Measurements from ENCODE around the gene IRF2BPL. TPM values are rescaled to one million over a fixed set of nuclear protein-coding genes. Genes with fewer than 3 reads are reported as not detected.
"Not testable (repeated sequence)": the region's sequence is repeated elsewhere in the genome, so short reads cannot be mapped to it uniquely, and the experiment has no call there.

Gene IRF2BPL
- total RNA-seq, 2 experiments from 2014 or later: 34.5 to 35.6 TPM

- not testable (repeated sequence) for H3K4me3 Mint-ChIP-seq; H3K27ac Mint-ChIP-seq; H3K9me3 Mint-ChIP-seq (ENCODE audit: insufficient read depth); DNase-seq; ATAC-seq; H3K27me3 Mint-ChIP-seq (ENCODE audit: low read depth)
- ChIA-PET CTCF (interaction anchor here (1.4 to 4.9 kb wide), 5 partner anchors 32 to 146 kb away, joined by 5 to 29 read pairs (median 6); no protein-coding TSS in a partner anchor), POLR2A (interaction anchor here (0.6 kb wide), 1 partner anchor 45 kb away, joined by 3 read pairs; no protein-coding TSS in a partner anchor)
- Mint-ChIP-seq H3K36me3 (ENCODE audit: low read depth) (peaks cover 36% of the 10 kb centered on the region), H3K4me1 (ENCODE audit: low read depth) (peaks cover 44% of the 10 kb centered on the region)
These were observed 7.1 kb downstream of the IRF2BPL start for GRCh38 chr14:77021424-77021823.

- peaks cover 27% of the 10 kb centered on the region for H3K4me1 Mint-ChIP-seq (ENCODE audit: low read depth)
These were observed 9.7 kb downstream of the IRF2BPL start for GRCh38 chr14:77018785-77019184.

GRCh38 chr14:77017666-77018065 lies 10.8 kb downstream of the IRF2BPL start:
- no peaks in the 10 kb centered on the region for H3K27me3 Mint-ChIP-seq (ENCODE audit: low read depth)
- H3K4me1 Mint-ChIP-seq (ENCODE audit: low read depth): peaks cover 16% of the 10 kb centered on the region
- peaks cover 5% of the 10 kb centered on the region for H3K36me3 Mint-ChIP-seq (ENCODE audit: low read depth)
- ChIA-PET CTCF (interaction anchor here (1.0 to 1.2 kb wide), 3 partner anchors 36 to 56 kb away, joined by 3 to 6 read pairs (median 3); no protein-coding TSS in a partner anchor), POLR2A (no interaction called here)
- H3K4me3 Mint-ChIP-seq: no peak overlapping the region
- ATAC-seq (peak; percentile 15), DNase-seq (no peak)
- no peak overlapping the region for H3K27ac Mint-ChIP-seq
- H3K9me3 Mint-ChIP-seq (ENCODE audit: insufficient read depth): no peaks in the 10 kb centered on the region

More at GRCh38 chr14:77018785-77019184, 9.7 kb downstream of the IRF2BPL start:
- no peak for DNase-seq
- Mint-ChIP-seq H3K27ac (no peak overlapping the region), H3K9me3 (ENCODE audit: insufficient read depth) (no peaks in the 10 kb centered on the region), H3K36me3 (ENCODE audit: low read depth) (peaks cover 15% of the 10 kb centered on the region), H3K4me3 (no peak overlapping the region), H3K27me3 (ENCODE audit: low read depth) (no peaks in the 10 kb centered on the region)
- no peak for ATAC-seq
- ChIA-PET POLR2A (no interaction called here), CTCF (interaction anchor here (0.9 kb wide), 1 partner anchor 105 kb away, joined by 3 read pairs; no protein-coding TSS in a partner anchor)

GRCh38 chr14:77014734-77015133 lies 13.8 kb downstream of the IRF2BPL start:
- CTCF ChIA-PET: no interaction called here
- ATAC-seq (no peak), DNase-seq (no peak)
- Mint-ChIP-seq H3K4me3 (no peak overlapping the region), H3K36me3 (ENCODE audit: low read depth) (no peaks in the 10 kb centered on the region), H3K27me3 (ENCODE audit: low read depth) (peaks cover 2% of the 10 kb centered on the region), H3K27ac (no peak overlapping the region), H3K9me3 (ENCODE audit: insufficient read depth) (no peaks in the 10 kb centered on the region), H3K4me1 (ENCODE audit: low read depth) (no peaks in the 10 kb centered on the region)
- POLR2A ChIA-PET: no interaction called here

- no peak for DNase-seq
- Mint-ChIP-seq H3K36me3 (ENCODE audit: low read depth) (no peaks in the 10 kb centered on the region), H3K27ac (no peak overlapping the region), H3K27me3 (ENCODE audit: low read depth) (peaks cover 2% of the 10 kb centered on the region), H3K4me3 (no peak overlapping the region), H3K9me3 (ENCODE audit: insufficient read depth) (no peaks in the 10 kb centered on the region), H3K4me1 (ENCODE audit: low read depth) (no peaks in the 10 kb centered on the region)
- CTCF ChIA-PET: no interaction called here
- POLR2A ChIA-PET: no interaction called here
- no peak for ATAC-seq
These were observed 14.4 kb downstream of the IRF2BPL start for GRCh38 chr14:77014004-77014604.

GRCh38 chr14:77012193-77012765 lies 16.2 kb downstream of the IRF2BPL start:
- peaks cover 2% of the 10 kb centered on the region for H3K27me3 Mint-ChIP-seq (ENCODE audit: low read depth)
- H3K36me3 Mint-ChIP-seq (ENCODE audit: low read depth): no peaks in the 10 kb centered on the region
- no peak overlapping the region for H3K4me3 Mint-ChIP-seq
- DNase-seq: no peak
- H3K27ac Mint-ChIP-seq: no peak overlapping the region
- CTCF ChIA-PET: interaction anchor here (0.9 to 1.7 kb wide), 4 partner anchors 99 to 139 kb away, joined by 3 read pairs; no protein-coding TSS in a partner anchor
- POLR2A ChIA-PET: no interaction called here
- no peaks in the 10 kb centered on the region for H3K9me3 Mint-ChIP-seq (ENCODE audit: insufficient read depth)
- no peak for ATAC-seq
- H3K4me1 Mint-ChIP-seq (ENCODE audit: low read depth): no peaks in the 10 kb centered on the region

- ChIA-PET CTCF (interaction anchor here (1.1 to 1.7 kb wide), 5 partner anchors 11 to 138 kb away, joined by 3 to 8 read pairs (median 3); no protein-coding TSS in a partner anchor), POLR2A (interaction anchor here (0.6 kb wide), 1 partner anchor 23 kb away, joined by 3 read pairs; no protein-coding TSS in a partner anchor)
- no peak for DNase-seq
- H3K27ac Mint-ChIP-seq: no peak overlapping the region
- no peak overlapping the region for H3K4me3 Mint-ChIP-seq
- H3K4me1 Mint-ChIP-seq (ENCODE audit: low read depth): no peaks in the 10 kb centered on the region
- ATAC-seq: no peak
- H3K36me3 Mint-ChIP-seq (ENCODE audit: low read depth): no peaks in the 10 kb centered on the region
- H3K9me3 Mint-ChIP-seq (ENCODE audit: insufficient read depth): no peaks in the 10 kb centered on the region
- H3K27me3 Mint-ChIP-seq (ENCODE audit: low read depth): peaks cover 2% of the 10 kb centered on the region
These were observed 17.3 kb downstream of the IRF2BPL start for GRCh38 chr14:77011245-77011644.

- ChIA-PET POLR2A (interaction anchor here (0.9 kb wide), 1 partner anchor 47 kb away, joined by 3 read pairs; no protein-coding TSS in a partner anchor), CTCF (interaction anchor here (1.1 to 1.6 kb wide), 3 partner anchors 96 to 135 kb away, joined by 3 to 4 read pairs (median 3); no protein-coding TSS in a partner anchor)
- no peak overlapping the region for H3K4me3 Mint-ChIP-seq
- H3K4me1 Mint-ChIP-seq (ENCODE audit: low read depth): peaks cover 16% of the 10 kb centered on the region
- peaks cover 2% of the 10 kb centered on the region for H3K27me3 Mint-ChIP-seq (ENCODE audit: low read depth)
- H3K27ac Mint-ChIP-seq: no peak overlapping the region
- no peak for DNase-seq
- ATAC-seq: no peak
- H3K36me3 Mint-ChIP-seq (ENCODE audit: low read depth): no peaks in the 10 kb centered on the region
- H3K9me3 Mint-ChIP-seq (ENCODE audit: insufficient read depth): no peaks in the 10 kb centered on the region
These were observed 19.5 kb downstream of the IRF2BPL start for GRCh38 chr14:77009014-77009413.

- H3K4me1 Mint-ChIP-seq (ENCODE audit: low read depth): peaks cover 19% of the 10 kb centered on the region
- CTCF ChIA-PET: interaction anchor here (1.1 to 1.3 kb wide), 2 partner anchors 133 to 134 kb away, joined by 3 read pairs; no protein-coding TSS in a partner anchor
- POLR2A ChIA-PET: interaction anchor here (0.9 kb wide), 1 partner anchor 46 kb away, joined by 3 read pairs; no protein-coding TSS in a partner anchor
These were observed 20.0 kb downstream of the IRF2BPL start for GRCh38 chr14:77008541-77008940.

GRCh38 chr14:77007975-77008421 lies 20.5 kb downstream of the IRF2BPL start:
- ATAC-seq (no peak), DNase-seq (no peak)
- ChIA-PET CTCF (no interaction called here), POLR2A (interaction anchor here (0.9 kb wide), 1 partner anchor 46 kb away, joined by 3 read pairs; no protein-coding TSS in a partner anchor)
- H3K36me3 Mint-ChIP-seq (ENCODE audit: low read depth): no peaks in the 10 kb centered on the region
- H3K4me3 Mint-ChIP-seq: no peak overlapping the region
- H3K27me3 Mint-ChIP-seq (ENCODE audit: low read depth): peaks cover 2% of the 10 kb centered on the region
- peak overlapping the region; percentile 10 for H3K27ac Mint-ChIP-seq
- no peaks in the 10 kb centered on the region for H3K9me3 Mint-ChIP-seq (ENCODE audit: insufficient read depth)
- peaks cover 19% of the 10 kb centered on the region for H3K4me1 Mint-ChIP-seq (ENCODE audit: low read depth)

More at GRCh38 chr14:77008541-77008940, 20.0 kb downstream of the IRF2BPL start:
- H3K9me3 Mint-ChIP-seq (ENCODE audit: insufficient read depth): no peaks in the 10 kb centered on the region
- H3K36me3 Mint-ChIP-seq (ENCODE audit: low read depth): no peaks in the 10 kb centered on the region
- H3K27me3 Mint-ChIP-seq (ENCODE audit: low read depth): peaks cover 2% of the 10 kb centered on the region
- ATAC-seq: no peak
- H3K4me3 Mint-ChIP-seq: no peak overlapping the region
- no peak overlapping the region for H3K27ac Mint-ChIP-seq
- no peak for DNase-seq

- no peak overlapping the region for H3K4me3 Mint-ChIP-seq
- H3K27ac Mint-ChIP-seq: peak overlapping the region; percentile 10
- peaks cover 19% of the 10 kb centered on the region for H3K4me1 Mint-ChIP-seq (ENCODE audit: low read depth)
- DNase-seq: no peak
- no peak for ATAC-seq
- ChIA-PET POLR2A (interaction anchor here (0.6 kb wide), 2 partner anchors 43 to 1645 kb away, joined by 3 to 4 read pairs; no protein-coding TSS in a partner anchor), CTCF (no interaction called here)
- H3K9me3 Mint-ChIP-seq (ENCODE audit: insufficient read depth): no peaks in the 10 kb centered on the region
- no peaks in the 10 kb centered on the region for H3K36me3 Mint-ChIP-seq (ENCODE audit: low read depth)
- H3K27me3 Mint-ChIP-seq (ENCODE audit: low read depth): peaks cover 2% of the 10 kb centered on the region
These were observed 21.1 kb downstream of the IRF2BPL start for GRCh38 chr14:77007183-77007974.

All from activated CD8-positive, alpha-beta T cell treated with anti-CD3 and anti-CD28 coated beads, Interleukin-2, amount 10 ng/mL, durations not matched to agents 7 days and 5 days (primary cell).